HG02884 (cell line): ENCODE results near the gene TTC3.

Experiments used
- ATAC-seq: cut with Tn5 transposase; IDR thresholded peaks from one replicate; pipeline ENCODE4 v1.9.1; 2021; ENCODE audit warnings: mild to moderate bottlenecking, moderate library complexity; ENCODE audit not compliant: unreplicated experiment

Gene TTC3

DNA sequence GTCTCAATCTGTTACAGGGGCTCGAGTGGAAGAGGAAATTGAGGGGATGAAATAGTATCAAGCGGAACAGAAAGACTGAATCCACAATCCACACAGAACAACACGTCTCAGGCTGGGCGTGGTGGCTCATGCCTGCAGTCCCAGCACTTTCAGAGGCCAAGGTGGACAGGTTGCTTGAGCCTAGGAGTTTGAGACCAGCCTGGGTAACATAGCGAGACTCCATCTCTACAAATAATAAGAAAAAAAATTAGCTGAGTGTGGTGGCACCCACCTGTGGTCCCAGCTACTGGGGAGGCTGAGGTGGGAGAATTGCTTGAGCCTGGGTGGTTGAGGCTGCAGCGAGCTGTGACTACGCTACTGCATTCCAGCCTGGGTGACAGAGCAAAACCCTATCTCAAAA is 168.4 kb downstream of the TTC3 start:
- ATAC-seq, result no peak

DNA sequence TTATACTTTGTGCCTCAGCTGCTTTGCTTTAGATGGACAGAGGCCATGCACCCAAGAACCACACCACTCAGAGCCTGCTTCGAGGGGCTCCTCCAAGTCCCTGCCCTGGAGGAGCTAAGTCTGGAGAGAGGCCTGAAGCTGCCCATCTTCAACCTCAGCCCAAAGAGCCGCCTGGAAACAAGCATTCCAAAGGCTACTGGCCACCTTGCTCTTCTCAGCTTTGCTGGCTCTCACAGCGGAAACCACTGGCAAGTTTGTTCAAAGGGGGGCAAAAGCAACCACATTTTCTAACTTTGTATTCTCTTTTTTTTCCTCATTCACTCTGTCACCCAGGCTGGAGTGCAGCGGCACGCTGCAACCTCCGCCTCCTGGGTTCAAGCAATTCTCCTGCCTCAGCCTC is 170.9 kb downstream of the TTC3 start:
- no peak for ATAC-seq

DNA sequence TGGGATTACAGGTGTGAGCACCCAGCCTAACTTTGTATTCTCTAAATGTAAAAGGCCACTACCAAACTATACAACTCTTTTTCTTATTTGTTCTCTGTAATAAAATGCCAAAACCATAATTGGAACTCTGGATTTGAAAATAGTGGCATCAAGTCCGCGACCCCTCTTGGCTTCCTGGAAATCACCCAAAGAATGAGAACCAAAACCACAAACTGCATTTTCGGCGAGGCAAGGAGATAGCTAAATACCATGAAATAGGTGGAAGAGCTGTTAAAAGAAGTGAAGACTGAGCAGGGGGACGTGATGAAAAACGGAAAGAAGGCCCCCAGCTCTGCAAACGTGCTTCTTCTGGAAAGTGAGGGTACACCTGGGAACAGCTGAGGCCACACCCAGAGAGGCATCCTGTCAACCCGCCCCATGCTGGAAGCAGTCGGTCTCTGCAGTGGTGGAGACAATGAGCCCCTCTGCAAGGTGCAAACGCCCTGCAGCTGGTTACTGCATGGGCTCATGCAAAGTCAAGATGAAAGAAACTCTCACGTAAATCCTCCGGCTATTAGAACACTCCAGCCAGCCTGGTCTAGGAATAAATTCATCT is 171.5 kb downstream of the TTC3 start:
- no peak for ATAC-seq

DNA sequence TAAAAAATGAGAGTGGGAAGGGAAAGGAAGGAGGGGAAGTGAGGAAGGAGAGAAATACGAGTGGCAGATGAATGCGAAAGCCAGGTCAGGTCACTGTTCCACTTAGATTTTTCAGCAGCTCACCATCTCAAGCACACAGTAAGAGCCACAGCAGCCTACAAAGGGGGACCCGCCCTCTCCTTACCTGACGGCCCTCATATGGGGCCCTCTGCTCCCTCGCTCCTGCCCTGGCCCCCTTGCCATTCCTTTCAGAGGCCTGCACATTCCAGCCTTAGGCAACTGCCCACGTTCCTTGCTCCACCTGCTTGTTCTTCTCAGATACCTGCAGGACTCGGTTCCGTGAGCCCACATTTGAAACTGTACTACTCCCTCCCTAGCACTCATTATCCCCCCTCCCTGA is 172.1 kb downstream of the TTC3 start:
- no peak for ATAC-seq

DNA sequence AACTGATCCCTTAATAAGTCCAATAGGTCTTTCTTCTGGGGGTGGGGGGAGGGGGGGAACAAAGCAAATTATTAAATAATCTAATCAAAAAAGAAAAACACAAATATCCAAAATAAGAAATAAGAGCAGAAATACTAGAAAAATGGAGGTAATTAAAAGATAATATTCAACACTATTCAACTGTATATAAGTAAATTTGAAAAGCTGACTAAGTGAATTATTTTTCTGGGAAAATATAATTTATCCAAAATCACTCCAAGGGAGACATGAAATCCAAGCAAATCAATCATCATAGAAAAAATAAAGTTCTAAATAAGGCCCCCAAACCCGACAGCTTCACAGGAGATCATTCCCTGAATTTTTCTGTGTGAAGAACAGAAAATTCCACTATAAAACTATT is 175.2 kb downstream of the TTC3 start:
- ATAC-seq, result no peak

DNA sequence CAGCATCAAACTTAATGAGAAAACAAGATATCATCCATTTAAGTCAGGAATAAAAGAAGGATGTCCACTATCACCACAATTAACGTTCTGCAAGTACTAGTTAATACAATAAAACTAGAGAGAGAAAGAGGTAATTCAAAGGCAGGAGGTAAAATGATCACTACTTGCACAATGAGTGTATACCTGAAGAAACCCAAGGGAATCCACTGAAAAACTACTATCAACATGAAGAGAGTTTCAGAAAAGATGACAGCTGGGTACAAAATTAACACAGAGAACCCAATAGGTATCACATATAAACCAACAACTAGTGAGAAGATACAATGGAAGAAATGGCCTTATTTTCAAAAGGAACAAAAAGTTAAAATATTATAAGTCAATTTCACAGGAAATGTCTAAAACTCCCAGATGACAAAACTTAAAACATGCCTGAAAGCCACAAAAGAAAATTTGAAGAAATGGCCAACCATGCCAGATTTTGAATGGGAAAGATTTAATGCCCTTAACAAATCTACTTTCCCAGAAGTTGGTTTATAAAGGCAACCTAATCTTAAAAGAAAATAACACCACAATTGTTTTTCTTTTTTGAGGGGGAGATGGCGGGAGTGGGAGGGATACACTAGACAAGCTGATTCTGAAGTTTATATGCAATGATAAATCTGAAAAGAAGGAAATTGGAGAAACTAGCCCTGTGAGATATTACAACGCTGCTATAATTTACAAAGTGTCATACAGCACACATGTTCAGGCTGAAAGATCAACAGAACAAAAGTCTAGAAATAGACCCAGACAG is 176.3 kb downstream of the TTC3 start:
- ATAC-seq, result no peak

DNA sequence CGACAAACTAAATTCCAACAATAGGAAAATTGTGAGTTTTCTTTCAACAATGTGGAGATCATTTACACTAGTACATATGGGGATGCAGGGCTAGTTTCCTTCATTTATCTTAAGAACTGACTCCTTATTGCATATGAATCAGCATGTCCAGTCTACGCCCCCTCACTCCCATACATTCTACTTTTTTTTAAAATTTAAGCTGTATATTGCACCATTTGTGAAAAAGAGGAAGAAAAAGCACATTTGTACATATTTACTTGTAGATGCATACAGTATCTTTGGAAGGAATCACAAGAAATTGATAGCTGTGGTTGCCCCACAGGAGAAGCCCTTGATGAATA is 178.2 kb downstream of the TTC3 start:
- ATAC-seq, result no peak
